GM19238 (cell line): ENCODE results near the gene NUCB2.
"Not testable (repeated sequence)": the region's sequence is repeated elsewhere in the genome, so short reads cannot be mapped to it uniquely, and the experiment has no call there.

Experiments used
- DNase-seq: peaks from one replicate; pipeline ENCODE4 v3.0.0; 2011; ENCODE audit warnings: low spot score; ENCODE audit not compliant: insufficient read length

NUCB2 gene

GRCh38 chr11:17276236-17277023 lies at the start of gene NUCB2:
NUCB2 (plus strand) TSS chr11:17276739; CDS start chr11:17295324, 18,585 bp downstream.
- DNase-seq = peak; percentile 92

GRCh38 chr11:17228186-17228925 lies 48.2 kb upstream of the NUCB2 start:
- not testable (repeated sequence) for DNase-seq

GRCh38 chr11:17229481-17230152 lies 46.9 kb upstream of the NUCB2 start:
- DNase-seq = no peak

GRCh38 chr11:17230867-17231851 lies 45.4 kb upstream of the NUCB2 start:
- no peak for DNase-seq

GRCh38 chr11:17233101-17233500 lies 43.4 kb upstream of the NUCB2 start:
- no peak for DNase-seq

GRCh38 chr11:17238377-17238776 lies 38.2 kb upstream of the NUCB2 start:
- no peak for DNase-seq

GRCh38 chr11:17239927-17240326 lies 36.6 kb upstream of the NUCB2 start:
- DNase-seq = not testable (repeated sequence)

GRCh38 chr11:17240780-17241179 lies 35.8 kb upstream of the NUCB2 start:
- DNase-seq = no peak

- not testable (repeated sequence) for DNase-seq
Measured at GRCh38 chr11:17242954-17243353, 33.6 kb upstream of the NUCB2 start.

GRCh38 chr11:17244046-17244445 lies 32.5 kb upstream of the NUCB2 start:
- no peak for DNase-seq

- DNase-seq = no peak
Measured at GRCh38 chr11:17250561-17251350, 25.8 kb upstream of the NUCB2 start.

- no peak for DNase-seq
Measured at GRCh38 chr11:17252704-17253103, 23.8 kb upstream of the NUCB2 start.

GRCh38 chr11:17256512-17256911 lies 20.0 kb upstream of the NUCB2 start:
- no peak for DNase-seq

GRCh38 chr11:17257196-17257595 lies 19.3 kb upstream of the NUCB2 start:
- DNase-seq = no peak

- no peak for DNase-seq
Measured at GRCh38 chr11:17258670-17259069, 17.9 kb upstream of the NUCB2 start.

- DNase-seq = no peak
Measured at GRCh38 chr11:17259519-17259918, 17.0 kb upstream of the NUCB2 start.

GRCh38 chr11:17260020-17260419 lies 16.5 kb upstream of the NUCB2 start:
- no peak for DNase-seq

- DNase-seq = no peak
Measured at GRCh38 chr11:17263769-17264168, 12.8 kb upstream of the NUCB2 start.

- DNase-seq = no peak
Measured at GRCh38 chr11:17266781-17267180, 9.8 kb upstream of the NUCB2 start.

GRCh38 chr11:17267576-17267975 lies 9.0 kb upstream of the NUCB2 start:
- no peak for DNase-seq
